G401.6 (cell line): ENCODE data around the gene TMEFF2.
A peak's percentile ranks its signal among the peaks of the same experiment; 100 is the strongest.
"Not testable (repeated sequence)": the region's sequence is repeated elsewhere in the genome, so short reads cannot be mapped to it uniquely, and the experiment has no call there.

ENCODE experiments used
- FAIRE-seq: peaks from 2 replicates; lab custom pipeline; 2012; peaks lifted over from hg19 to GRCh38; lab: Jason Lieb, UNC

Gene TMEFF2

GRCh38 chr2:192183296-192183695 lies 11.4 kb downstream of the TMEFF2 start:
- FAIRE-seq, result no peak

- no peak for FAIRE-seq
Observed at GRCh38 chr2:192166946-192167345, 27.8 kb downstream of the TMEFF2 start.

DNA sequence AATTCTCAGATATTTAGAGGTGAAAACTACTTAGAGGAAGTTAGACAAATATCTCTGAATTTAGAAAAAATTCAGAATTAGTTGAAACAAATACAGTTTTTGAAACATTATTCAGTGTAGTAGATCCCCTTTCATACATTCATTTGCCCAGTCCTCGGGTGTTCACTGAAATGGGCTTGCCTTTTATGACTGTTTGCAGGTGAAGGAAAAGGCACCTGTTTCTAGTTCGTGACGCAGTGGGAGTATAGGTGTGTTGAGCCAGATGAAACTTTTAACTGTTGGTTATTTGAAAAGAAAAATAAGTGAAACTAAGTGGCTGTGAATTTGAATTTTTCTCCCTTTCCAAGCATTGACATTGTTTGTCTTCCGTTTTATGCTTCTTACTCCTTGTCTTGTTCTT lies 28.9 kb downstream of the TMEFF2 start:
- FAIRE-seq, result no peak

- FAIRE-seq, result peak; percentile 94
Observed at GRCh38 chr2:192162392-192163042, 32.2 kb downstream of the TMEFF2 start.

DNA sequence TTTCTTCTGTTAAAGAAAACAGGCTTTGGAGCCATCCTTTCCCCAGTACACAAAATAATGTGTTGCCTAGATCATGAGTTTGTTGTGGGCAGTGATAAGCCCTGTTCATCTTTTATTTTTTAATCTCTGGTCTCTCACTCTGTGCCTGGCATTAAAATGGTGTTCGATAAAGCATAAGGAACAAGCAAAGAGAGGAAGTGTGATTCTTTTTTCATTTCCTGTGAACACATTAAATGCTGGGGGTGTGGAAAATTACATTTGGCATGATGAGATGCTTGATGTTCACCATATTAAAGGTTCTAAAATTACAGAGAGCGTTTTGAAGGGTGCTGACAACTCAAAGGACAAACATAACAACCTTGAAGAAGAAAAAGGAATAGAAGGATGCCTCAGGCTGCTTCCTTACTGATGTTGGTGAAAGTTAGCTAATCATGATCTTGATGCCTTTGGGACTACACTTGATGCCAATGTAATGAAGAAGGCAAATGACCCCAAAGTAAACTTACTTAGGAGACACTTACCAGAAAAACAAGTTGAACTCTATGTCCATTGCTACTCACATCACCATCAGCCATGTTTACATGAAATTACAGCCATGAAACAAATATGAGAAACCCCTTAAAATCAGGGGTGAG lies 33.0 kb downstream of the TMEFF2 start:
- FAIRE-seq, result no peak

DNA sequence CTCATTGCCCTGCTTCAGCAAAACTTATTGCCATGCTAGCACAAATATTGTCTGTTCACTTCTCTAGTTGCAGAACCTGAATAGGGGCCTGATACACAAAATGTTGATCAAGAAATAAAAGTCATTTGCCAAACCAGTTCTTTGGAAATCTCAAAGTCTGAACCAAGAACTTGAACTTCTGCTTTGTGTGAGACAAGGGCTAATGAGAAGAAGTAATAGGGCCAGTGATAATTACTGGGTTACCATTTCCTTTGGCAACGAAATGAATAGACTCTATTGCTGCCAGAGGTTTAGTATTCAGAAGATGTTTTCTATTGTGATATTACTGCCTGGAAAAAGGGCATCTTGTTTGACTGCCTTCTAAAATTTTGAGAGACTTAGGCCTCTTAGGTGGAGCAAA lies 35.0 kb downstream of the TMEFF2 start:
- FAIRE-seq, result no peak

- no peak for FAIRE-seq
Observed at GRCh38 chr2:192159208-192159607, 35.5 kb downstream of the TMEFF2 start.

DNA sequence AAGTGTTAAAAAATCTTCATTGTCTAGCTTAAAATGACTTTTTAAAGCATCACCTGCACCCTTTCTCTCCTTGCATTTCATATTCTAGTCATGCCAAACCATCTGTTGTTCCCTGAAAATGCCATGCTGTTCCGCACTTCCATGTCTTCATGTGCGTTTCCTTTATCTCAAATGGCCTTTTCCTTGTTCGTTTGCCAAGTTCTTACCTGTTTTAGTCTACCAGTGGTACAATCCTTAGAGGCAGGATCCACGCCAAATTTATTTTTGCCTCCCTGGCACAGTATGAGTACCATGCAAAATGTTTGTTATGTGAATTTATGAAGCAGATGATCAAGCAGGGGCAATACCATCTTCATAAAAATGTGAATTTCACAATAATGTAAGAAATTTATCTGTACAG lies 37.0 kb downstream of the TMEFF2 start:
- FAIRE-seq, result no peak

- FAIRE-seq, result no peak
Observed at GRCh38 chr2:192155511-192156118, 39.1 kb downstream of the TMEFF2 start.

DNA sequence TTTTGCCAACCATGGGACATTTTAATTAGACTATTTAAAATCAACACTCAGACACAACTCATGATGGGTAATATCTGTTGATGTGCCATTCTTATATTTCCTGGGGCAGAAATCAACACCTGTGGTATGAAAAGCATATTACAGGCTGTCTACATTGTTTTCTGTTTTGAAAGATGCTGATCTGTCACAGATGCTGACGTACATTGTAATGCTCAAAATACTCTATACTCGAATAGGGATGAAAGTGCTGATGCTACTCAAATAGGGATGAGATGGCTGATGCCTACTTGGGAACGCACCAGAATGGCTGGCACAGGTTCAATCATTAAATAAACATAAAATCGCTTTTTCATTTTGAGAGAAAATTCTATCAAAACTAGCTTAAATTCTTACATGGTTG lies 41.2 kb downstream of the TMEFF2 start:
- no peak for FAIRE-seq

DNA sequence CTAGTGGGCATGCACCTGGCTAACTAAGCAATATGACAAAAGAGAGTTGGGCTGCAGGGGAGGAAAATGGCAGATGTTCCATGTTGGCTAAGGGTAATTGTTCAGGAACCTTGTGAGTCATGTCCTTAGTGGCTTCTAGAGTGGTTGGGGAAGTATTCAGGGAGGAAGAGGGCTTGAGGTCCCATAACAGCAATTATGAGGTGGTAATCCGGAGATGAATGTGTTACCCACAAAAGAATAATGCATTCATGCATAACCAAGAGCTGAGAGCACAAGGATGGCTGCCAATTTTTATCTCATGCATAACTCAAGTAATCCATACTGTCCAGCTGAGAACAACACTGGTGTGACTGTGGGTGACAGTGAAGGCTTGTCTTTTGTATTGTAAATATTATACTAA lies 42.9 kb downstream of the TMEFF2 start:
- FAIRE-seq, result no peak

DNA sequence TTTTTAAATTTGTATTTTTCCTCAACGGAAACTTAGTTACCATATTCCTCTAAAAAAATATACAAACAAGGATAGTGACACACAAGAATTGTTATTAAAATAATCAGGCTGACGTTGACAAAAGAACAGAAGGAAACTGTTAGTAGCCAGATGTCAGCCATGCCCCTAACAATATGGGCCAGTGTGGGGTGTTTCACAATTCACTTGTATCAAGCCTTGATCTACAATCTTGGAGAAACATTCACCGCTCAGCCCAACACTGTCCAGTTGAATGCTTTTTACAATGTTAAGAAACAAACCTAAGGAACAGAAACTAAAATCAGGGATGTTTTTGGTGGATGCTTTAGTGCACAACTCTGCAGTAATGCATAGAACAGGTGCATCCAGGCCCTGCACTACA lies 44.6 kb downstream of the TMEFF2 start:
- no peak for FAIRE-seq

DNA sequence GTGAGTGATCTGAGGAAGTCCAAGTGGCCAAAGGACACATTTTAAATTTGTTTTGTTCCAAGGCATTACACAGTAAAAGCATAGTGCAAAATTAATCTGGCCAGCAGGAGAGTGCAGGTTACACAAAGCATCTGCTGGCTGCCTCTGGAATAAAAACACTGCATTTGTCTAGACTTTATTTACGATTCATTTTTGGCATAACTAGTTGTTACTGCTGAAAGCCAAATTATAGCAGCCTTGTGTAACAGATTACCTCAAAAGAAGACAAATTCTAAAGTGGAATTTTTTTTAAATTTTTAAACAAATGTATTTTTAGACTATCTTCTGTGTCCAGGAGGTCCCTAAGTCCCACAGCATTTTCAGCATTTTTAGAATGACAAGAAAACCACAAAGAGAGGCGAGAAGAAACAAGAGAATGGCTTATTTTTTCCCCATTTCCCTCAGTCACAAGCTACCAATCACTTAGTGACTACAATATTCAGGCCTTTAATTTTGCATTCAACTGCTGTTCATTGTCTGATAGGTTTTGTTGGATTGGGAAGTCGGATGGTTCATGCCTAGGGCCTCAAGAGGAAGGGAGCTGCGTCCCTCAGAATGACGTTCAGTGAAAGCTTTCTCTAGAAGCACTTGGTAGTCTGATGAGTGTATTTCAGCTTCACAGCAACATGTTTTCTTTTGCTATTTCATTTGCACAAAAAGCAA lies 46.0 kb downstream of the TMEFF2 start:
- FAIRE-seq, result no peak

GRCh38 chr2:192148241-192148619 lies 46.5 kb downstream of the TMEFF2 start:
- FAIRE-seq, result no peak

GRCh38 chr2:192146069-192147015 lies 48.4 kb downstream of the TMEFF2 start:
- no peak for FAIRE-seq

DNA sequence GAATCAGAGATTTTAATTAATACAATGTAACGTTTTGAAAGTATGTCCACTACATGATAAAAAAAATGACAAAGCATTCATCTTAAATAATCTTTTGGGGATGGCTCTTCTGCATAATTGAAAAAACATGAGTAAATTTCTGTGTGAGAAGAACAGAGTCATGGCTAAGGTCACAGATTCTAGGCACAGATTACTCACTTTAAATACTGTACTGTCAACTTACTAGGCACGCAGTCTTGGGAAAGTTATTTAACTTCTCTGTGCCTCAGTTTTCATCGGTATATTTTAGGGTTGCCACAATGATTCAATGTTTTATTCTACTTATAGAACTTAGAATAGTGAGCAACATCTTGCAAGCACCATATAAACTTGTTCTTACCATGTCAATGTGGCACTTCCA lies 49.2 kb downstream of the TMEFF2 start:
- no peak for FAIRE-seq

DNA sequence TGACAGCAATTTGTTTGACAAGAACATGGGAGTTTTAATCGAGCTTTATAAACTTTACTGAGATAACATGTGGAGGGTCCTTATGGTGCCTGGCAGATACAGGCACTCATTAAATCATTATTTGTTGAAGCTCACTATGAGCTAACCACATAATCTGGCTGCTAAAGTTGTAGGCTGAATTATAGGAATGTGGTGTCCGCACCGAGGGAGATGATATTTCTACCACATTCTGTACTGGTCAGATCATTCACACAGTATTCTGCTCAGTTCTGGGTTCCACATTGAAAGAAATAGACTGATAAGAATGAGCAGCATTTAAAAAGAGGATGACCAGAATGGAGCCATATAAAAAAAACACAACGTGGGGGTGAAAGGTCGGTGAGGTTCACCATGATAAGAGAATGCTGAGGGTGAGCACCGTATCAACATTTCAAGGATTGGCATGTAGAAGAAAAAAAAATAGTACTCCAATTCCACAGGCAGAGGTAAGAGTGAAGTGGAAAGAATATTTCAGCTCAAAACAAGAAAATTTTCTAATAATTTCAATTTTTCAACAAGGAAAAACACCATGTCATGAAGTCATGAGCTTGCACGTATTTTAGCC lies 54.4 kb downstream of the TMEFF2 start:
- FAIRE-seq, result no peak

- no peak for FAIRE-seq
Observed at GRCh38 chr2:192139813-192140212, 54.9 kb downstream of the TMEFF2 start.

- FAIRE-seq, result no peak
Observed at GRCh38 chr2:192137451-192137850, 57.3 kb downstream of the TMEFF2 start.

GRCh38 chr2:192132604-192133003 lies 62.1 kb downstream of the TMEFF2 start:
- not testable (repeated sequence) for FAIRE-seq

GRCh38 chr2:192130312-192130711 lies 64.4 kb downstream of the TMEFF2 start:
- FAIRE-seq, result not testable (repeated sequence)

DNA sequence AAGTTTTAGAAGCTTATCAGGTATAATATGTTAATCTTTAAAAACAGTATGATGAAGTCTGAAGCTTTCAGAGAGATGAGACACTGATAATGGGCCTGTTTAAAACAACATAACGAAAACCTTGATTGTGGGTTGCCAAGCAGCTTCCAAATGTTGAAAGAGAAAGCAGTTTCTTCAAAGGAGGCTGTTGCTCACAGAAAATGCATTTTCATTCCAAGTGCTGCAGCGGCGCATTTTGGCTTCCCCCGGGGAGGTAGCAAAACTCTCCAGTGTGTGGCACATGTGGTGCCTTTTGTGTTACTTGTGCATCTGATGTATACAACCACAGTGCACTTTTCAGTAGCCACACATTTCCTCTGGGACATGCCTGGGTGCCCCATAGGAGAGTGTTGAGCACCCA lies 66.1 kb downstream of the TMEFF2 start:
- FAIRE-seq, result no peak
